Ovary (tissue), 10 donors: ENCODE measurements around the gene B2M. TPM values are rescaled to one million over a fixed set of nuclear protein-coding genes. Genes with fewer than 3 reads are reported as not detected.

Experiments
- DNase-seq, 5 donors: peaks; one replicate each; pipeline ENCODE4 v3.0.0-alpha.2; 2019 to 2020
- H3K27ac ChIP-seq, 2 donors: fragments of 200-600 bp; one replicate each; pipeline versions ENCODE4 v1.5.1 to v1.8.0; 2019 to 2022
- H3K27me3 ChIP-seq: fragments of 200-600 bp; one replicate; pipeline ENCODE4 v1.8.0; 2022
- H3K36me3 ChIP-seq: fragments of 200-600 bp; sonication (generic); one replicate; pipeline ENCODE4 v1.5.1; 2019
- H3K4me1 ChIP-seq: one replicate; pipeline ENCODE4 v1.8.1; 2013; ENCODE audit warnings: mild to moderate bottlenecking, moderate library complexity; ENCODE audit not compliant: insufficient read depth
- H3K4me3 ChIP-seq: fragments of 200-600 bp; sonication (generic); one replicate; pipeline ENCODE4 v1.5.1; 2017
- H3K9me3 ChIP-seq, 2 donors: fragments of 200-600 bp in 1 of 2; sonication (generic) in 1 of 2; one replicate each; pipeline versions ENCODE4 v1.5.1 to v1.8.1; 2013 to 2019; ENCODE audit warnings: mild to moderate bottlenecking in 1 of 2, moderate library complexity in 1 of 2
- EP300 ChIP-seq: sonication (generic); formaldehyde crosslinking; IDR thresholded peaks from one replicate; pipeline ENCODE4 v1.6.1; 2017; ENCODE audit warnings: antibody characterized with exemption
- POLR2A ChIP-seq: fragments of 450-650 bp; IDR thresholded peaks from one replicate; pipeline ENCODE4 v1.6.1; 2017; ENCODE audit warnings: antibody characterized with exemption, mild to moderate bottlenecking, moderate library complexity
- WGBS, 3 donors: extraction: QIAGEN DNeasy Blood & Tissue Kit in 1 of 3; methylation state at CpG; one replicate each; pipeline versions ENCODE4 v1.1.5 to v1.1.7; 2013 to 2017; 5-methylcytosine and 5-hydroxymethylcytosine counted together
- intact Hi-C, 4 donors: fragments of 100-400 bp; cut with DNase I; formaldehyde crosslinking; loops; one replicate each; pipeline versions ENCODE4 v1.11.0 to v1.15.1; 2022 to 2023
- long read RNA-seq, 3 donors: library from polyadenylated mRNA in 2 of 3; unstranded in 2 of 3; transcript quantifications; one replicate each; pipeline ENCODE4 v2.0.0 and lab custom pipeline, GENCODE V29; 2021 to 2026
- polyA plus RNA-seq, 2 donors: library from polyadenylated mRNA; stranded (reverse); fragments of 200-250 nt in 1 of 2; fragments of 350-450 nt in 1 of 2; fragmentation: Illumina TruSeq in 1 of 2; extraction: RNeasy Lipid Tissue Mini Kit (QIAGEN cat#74804) in 1 of 2; gene quantifications; one replicate each; pipeline ENCODE4 v1.2.3, GENCODE V29; 2013 to 2014
- total RNA-seq, 7 donors: library from RNA; depleted of rRNA in 2 of 7; stranded (reverse); fragments of >200 nt in 2 of 7; fragmentation: NEBNext Ultra II Directional in 3 of 7; extraction: Animal tissue kit (Norgen Biotek cat#: 25700) in 3 of 7; gene quantifications; one replicate each; pipeline versions ENCODE4 v1.1.0 to v1.2.4, GENCODE V29; 2016 to 2023
- TF ChIP-seq, protein P1 (sequence below), 3 donors: fragments of 450-650 bp in 2 of 3; fragments of 200-600 bp in 1 of 3; IDR thresholded peaks; one replicate each; pipeline versions ENCODE4 v1.5.1 to v1.8.0; 2016 to 2022; ENCODE audit warnings: antibody characterized with exemption in 3 of 3, mild to moderate bottlenecking in 1 of 3
- donor health status: DM: no; HTN: no; CAD: no; lungs with moderate emphysema.
- donor health status: DM: no; HTN: no; CAD: no.
- donor health status: Bipolar disorder and iron deficiency.
- donor health status: DM: yes; HTN: yes; CAD: no.
- donor health status: DM: no; HTN: no; CAD: no.
- donor health status: DM: yes; HTN: yes; CAD: no.

B2M gene
- total RNA-seq = 1,000 to 10,000 TPM in 4 of 7 donors, 100 to 1,000 TPM in 3; 827 to 3,158 (median 1,148) TPM
- 1,000 to 10,000 TPM; 2,417 to 6,504 TPM for polyA plus RNA-seq
- long read RNA-seq, donor 1, transcript B2M-208 (3 exons, 1,081 nt) = minor isoform, 29 of 1,136 reads
- long read RNA-seq, donor 1, transcript B2M-204 (4 exons, 1,705 nt) = major isoform, 1,036 of 1,136 reads
- long read RNA-seq, donor 1, transcript B2M-213 (1 exons, 2,329 nt) = minor isoform, 28 of 1,136 reads
- long read RNA-seq, donor 1, transcript B2M-214 (1 exons, 2,403 nt) = minor isoform, 18 of 1,136 reads
- long read RNA-seq, donor 1, partial matches to known transcripts = 14 of 1,136 reads
- long read RNA-seq, donor 1, other reads (novel, unspliced or antisense) = 8 of 1,136 reads
- long read RNA-seq, donor 2, transcript B2M-213 (1 exons, 2,329 nt) = minor isoform, 36 of 549 reads
- long read RNA-seq, donor 2, transcript B2M-204 (4 exons, 1,705 nt) = major isoform, 460 of 549 reads
- long read RNA-seq, donor 2, partial matches to known transcripts = 41 of 549 reads
- long read RNA-seq, donor 2, other reads (novel, unspliced or antisense) = 9 of 549 reads
- long read RNA-seq, donor 3, transcript B2M-213 (1 exons, 2,329 nt) = minor isoform, 96 of 1,111 reads
- long read RNA-seq, donor 3, transcript B2M-208 (3 exons, 1,081 nt) = minor isoform, 7 of 1,111 reads
- long read RNA-seq, donor 3, transcript B2M-204 (4 exons, 1,705 nt) = major isoform, 998 of 1,111 reads
- long read RNA-seq, donor 3, partial matches to known transcripts = 2 of 1,111 reads
- long read RNA-seq, donor 3, other reads (novel, unspliced or antisense) = 6 of 1,111 reads

DNA sequence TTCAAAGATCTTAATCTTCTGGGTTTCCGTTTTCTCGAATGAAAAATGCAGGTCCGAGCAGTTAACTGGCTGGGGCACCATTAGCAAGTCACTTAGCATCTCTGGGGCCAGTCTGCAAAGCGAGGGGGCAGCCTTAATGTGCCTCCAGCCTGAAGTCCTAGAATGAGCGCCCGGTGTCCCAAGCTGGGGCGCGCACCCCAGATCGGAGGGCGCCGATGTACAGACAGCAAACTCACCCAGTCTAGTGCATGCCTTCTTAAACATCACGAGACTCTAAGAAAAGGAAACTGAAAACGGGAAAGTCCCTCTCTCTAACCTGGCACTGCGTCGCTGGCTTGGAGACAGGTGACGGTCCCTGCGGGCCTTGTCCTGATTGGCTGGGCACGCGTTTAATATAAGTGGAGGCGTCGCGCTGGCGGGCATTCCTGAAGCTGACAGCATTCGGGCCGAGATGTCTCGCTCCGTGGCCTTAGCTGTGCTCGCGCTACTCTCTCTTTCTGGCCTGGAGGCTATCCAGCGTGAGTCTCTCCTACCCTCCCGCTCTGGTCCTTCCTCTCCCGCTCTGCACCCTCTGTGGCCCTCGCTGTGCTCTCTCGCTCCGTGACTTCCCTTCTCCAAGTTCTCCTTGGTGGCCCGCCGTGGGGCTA is at the start of gene B2M, which contains the start of gene PATL2:
B2M (plus strand) TSS at position 422 of the 647 bp plus-strand sequence; CDS start at position 452, 30 bp downstream.
PATL2 (minus strand) TSS at position 228 of the 647 bp plus-strand sequence. CDS start 34,833 bp downstream, outside the sequence.
- peak; percentile 94 to 97 (median 96) for DNase-seq
- TF ChIP-seq POLR2A (peak; percentile 99), EP300 (no peak)

DNA sequence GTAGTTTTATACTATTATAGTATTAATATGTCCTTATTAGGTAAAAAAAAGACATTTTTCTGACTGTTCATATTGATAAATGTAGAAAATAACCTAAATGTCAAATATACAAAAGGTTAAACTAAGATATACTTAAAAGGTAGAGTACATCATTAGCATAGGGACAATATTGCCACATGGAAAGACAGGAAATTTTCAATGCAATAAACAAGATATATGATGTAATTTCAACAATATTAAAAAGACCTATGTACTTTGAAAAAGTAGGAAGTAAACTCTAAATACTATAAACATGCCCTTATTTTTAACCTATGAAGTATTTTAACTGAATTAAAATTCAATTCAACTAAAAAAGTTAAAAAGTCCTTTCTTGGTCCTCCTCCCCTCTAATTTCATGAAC is 49.7 kb upstream of the B2M start:
- Histone ChIP-seq H3K36me3 (peaks cover 4% of the 10 kb centered on the region), H3K9me3 (no peaks in the 10 kb centered on the region), H3K27ac (no peak overlapping the region), H3K4me3 (no peak overlapping the region), H3K4me1 (peaks cover 3% of the 10 kb centered on the region), H3K27me3 (no peaks in the 10 kb centered on the region)
- intact Hi-C loops = loop anchor here in 3 of 4 donors (5.0 kb wide), 1 partner anchor 76 kb away; the partner anchor contains the start of gene TRIM69 (in 3 of the 3)
- TF ChIP-seq POLR2A (no peak), EP300 (no peak)
- TF ChIP-seq, protein P1, sequence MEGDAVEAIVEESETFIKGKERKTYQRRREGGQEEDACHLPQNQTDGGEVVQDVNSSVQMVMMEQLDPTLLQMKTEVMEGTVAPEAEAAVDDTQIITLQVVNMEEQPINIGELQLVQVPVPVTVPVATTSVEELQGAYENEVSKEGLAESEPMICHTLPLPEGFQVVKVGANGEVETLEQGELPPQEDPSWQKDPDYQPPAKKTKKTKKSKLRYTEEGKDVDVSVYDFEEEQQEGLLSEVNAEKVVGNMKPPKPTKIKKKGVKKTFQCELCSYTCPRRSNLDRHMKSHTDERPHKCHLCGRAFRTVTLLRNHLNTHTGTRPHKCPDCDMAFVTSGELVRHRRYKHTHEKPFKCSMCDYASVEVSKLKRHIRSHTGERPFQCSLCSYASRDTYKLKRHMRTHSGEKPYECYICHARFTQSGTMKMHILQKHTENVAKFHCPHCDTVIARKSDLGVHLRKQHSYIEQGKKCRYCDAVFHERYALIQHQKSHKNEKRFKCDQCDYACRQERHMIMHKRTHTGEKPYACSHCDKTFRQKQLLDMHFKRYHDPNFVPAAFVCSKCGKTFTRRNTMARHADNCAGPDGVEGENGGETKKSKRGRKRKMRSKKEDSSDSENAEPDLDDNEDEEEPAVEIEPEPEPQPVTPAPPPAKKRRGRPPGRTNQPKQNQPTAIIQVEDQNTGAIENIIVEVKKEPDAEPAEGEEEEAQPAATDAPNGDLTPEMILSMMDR (IDR thresholded peaks at IDR 0.05) = no peak
- no peak for DNase-seq

More for the DNA sequence above, at the start of gene B2M, which contains the start of gene PATL2:
- 0 to 1% (median 0%) methylated on average over 37 of the region's 37 CpGs for WGBS, 3 donors
- peaks cover 3% of the 10 kb centered on the region for H3K4me1 ChIP-seq
- H3K27ac ChIP-seq = peak within 1 kb of the TSS; percentile 92 to 95
- no peaks in the 10 kb centered on the region for H3K9me3 ChIP-seq
- no peaks in the 10 kb centered on the region for H3K27me3 ChIP-seq
- no peaks in the 10 kb centered on the region for H3K36me3 ChIP-seq
- H3K4me3 ChIP-seq = peak within 1 kb of the TSS; percentile 63
- intact Hi-C loops = loop anchor here in 1 of 4 donors (10.0 kb wide), 1 partner anchor 474 kb away; the partner anchor contains the start of gene SHF

DNA sequence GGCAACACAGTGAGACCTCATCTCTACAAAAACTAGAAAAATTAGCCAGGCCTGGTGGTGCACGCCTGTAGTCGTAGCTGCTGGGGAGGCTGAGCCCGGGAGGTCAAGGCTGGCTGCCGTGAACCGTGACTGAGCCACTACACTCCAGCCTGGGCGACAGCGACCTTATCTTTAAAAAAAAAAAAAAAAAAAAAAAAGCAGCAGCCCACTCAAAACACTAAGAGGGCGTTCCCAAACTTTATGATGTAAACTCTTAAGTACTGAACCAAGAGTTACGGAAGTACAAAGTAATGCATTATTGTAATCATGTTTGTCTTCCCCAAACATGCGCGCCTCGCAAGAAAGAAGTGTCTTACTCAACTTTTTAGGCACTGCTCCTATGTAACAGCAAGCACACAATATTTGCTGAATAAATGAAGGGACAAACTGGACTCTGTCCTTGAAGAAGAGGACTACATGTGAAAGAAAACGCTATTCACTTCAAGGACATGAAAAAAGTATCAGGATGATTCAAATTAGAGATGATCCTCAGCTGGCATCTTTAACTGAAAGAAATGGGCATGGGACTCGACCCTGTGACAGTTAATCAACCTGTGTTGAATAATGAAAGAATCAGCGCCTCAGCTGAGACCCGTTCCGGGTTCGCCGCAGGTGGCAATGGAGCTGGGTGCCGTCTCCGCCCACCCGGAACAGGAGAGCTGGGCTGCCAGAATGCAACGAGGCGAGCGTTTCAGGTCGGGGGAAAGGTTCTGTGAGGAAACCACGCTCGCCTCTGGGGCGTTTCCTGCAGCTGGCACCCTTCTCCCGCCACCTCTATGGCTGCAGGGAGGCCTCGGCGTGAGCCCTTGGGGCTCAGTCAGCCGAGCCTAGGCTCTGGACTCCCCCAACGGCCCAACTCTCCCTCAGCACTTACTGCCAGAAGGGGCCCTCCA is 48.6 kb upstream of the B2M start:
- TF ChIP-seq, protein P1 (IDR thresholded peaks at IDR 0.05) = no peak
- no peak for TF ChIP-seq EP300
- no peak for TF ChIP-seq POLR2A
- DNase-seq = peak; percentile 58 to 74 (median 63)
- Histone ChIP-seq H3K36me3 (peaks cover 4% of the 10 kb centered on the region), H3K4me1 (peaks cover 3% of the 10 kb centered on the region), H3K9me3 (no peaks in the 10 kb centered on the region), H3K27ac (peak overlapping the region; percentile 82 to 88), H3K27me3 (no peaks in the 10 kb centered on the region), H3K4me3 (peak overlapping the region; percentile 69)
- 2 to 8% (median 3%) methylated on average over 34 of the region's 34 CpGs for WGBS, 3 donors
- intact Hi-C loops = loop anchor here in 3 of 4 donors (5.0 kb wide), 1 partner anchor 75 kb away; the partner anchor contains the start of gene TRIM69 (in 3 of the 3)
